SHP77 treated with DMSO at 0.1 percent for 48 hours (cell line): ENCODE measurements around the gene GDNF.

ENCODE experiments used
- DNase-seq: peaks from one replicate; lab custom pipeline; 2025; lab: John Stamatoyannopoulos, UW

Gene GDNF

GRCh38 chr5:37777432-37778130, 62.3 kb downstream of the GDNF start:
- no peak for DNase-seq

GRCh38 chr5:37776826-37777225, 63.0 kb downstream of the GDNF start:
- DNase-seq, result no peak

- DNase-seq, result no peak
These were observed 64.8 kb downstream of the GDNF start for GRCh38 chr5:37774912-37775483.

- DNase-seq, result no peak
These were observed 66.0 kb downstream of the GDNF start for GRCh38 chr5:37773809-37774208.

- no peak for DNase-seq
These were observed 67.6 kb downstream of the GDNF start for GRCh38 chr5:37772255-37772654.

- no peak for DNase-seq
These were observed 68.1 kb downstream of the GDNF start for GRCh38 chr5:37771731-37772130.

GRCh38 chr5:37771203-37771611, 68.6 kb downstream of the GDNF start:
- DNase-seq, result no peak

- DNase-seq, result no peak
These were observed 69.1 kb downstream of the GDNF start for GRCh38 chr5:37770786-37771185.

GRCh38 chr5:37769840-37770239, 70.0 kb downstream of the GDNF start:
- DNase-seq, result no peak

GRCh38 chr5:37769108-37769507, 70.7 kb downstream of the GDNF start:
- no peak for DNase-seq

GRCh38 chr5:37768371-37768770, 71.5 kb downstream of the GDNF start:
- DNase-seq, result no peak

- no peak for DNase-seq
These were observed 71.9 kb downstream of the GDNF start for GRCh38 chr5:37767961-37768360.

GRCh38 chr5:37767251-37767650, 72.6 kb downstream of the GDNF start:
- no peak for DNase-seq
